Middle frontal gyrus (tissue), 1 donor: ENCODE measurements around the gene MOCS3.

Experiments
- DNase-seq: peaks from one replicate; pipeline ENCODE4 v3.0.0-alpha.2; 2015; ENCODE audit warnings: low spot score; ENCODE audit errors: extremely low spot score

Gene MOCS3

DNA sequence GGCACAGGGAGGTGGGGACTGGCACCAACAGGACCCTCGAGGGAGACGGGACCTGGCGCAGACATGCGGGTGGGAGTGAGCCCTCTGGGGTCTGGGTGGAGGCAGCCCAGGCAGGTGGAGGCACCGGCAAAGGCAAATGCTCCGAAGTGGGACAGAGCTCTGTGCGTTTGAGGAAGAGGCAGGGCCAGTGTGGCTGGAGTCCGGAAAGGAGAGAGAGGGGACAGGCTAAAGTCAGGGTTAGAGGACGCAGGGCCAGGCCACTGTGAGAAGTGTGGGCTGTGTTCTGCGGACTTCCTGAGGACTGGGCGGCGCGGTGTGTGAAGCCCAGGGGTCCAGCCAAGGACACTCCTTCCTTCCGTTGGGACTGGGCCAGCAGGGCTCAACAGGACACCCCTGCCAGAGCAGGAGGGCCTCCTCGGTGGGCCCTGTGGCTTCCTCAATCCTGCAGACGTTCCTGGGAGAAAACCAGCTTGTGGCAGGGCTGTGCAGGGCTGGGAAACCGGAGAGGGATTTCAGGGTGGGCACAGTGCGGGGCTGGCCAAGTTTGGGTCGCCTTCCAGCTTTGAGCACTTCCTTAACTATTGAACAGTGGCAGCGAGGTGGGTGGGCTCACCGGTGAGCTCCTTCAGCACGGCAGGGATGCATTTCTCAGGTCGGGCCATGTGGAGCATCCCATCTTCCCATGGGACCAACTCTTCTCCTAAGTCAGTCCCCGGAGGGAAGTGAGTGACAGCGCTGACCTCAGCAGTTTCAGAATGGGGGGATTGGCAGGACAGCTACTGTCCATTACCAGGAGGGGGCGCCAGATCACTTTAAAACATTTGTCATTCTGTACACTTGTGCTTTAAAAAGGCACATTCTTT, 22.5 kb downstream of the MOCS3 start:
- DNase-seq: no peak

DNA sequence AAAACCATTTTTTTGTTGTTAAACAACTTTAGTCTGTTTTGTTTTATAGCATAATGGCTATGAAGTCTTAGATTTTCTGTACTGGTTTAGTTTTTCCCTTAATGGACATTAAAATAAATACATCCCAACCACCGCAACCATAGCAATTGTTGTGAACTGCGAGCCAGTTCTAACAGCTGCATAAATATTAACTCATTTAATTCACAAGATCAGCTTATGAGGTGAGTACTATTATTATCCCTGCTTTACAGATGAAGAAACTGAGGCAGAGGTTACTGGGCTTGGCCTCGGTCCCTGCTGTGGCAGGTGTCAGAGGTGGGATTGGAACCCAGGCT, 23.1 kb downstream of the MOCS3 start:
- DNase-seq: no peak

GRCh38 chr20:50982363-50982762, 23.7 kb downstream of the MOCS3 start:
- no peak for DNase-seq

- DNase-seq: no peak
Measured at GRCh38 chr20:50983321-50983720, 24.7 kb downstream of the MOCS3 start.

- DNase-seq: peak; percentile 67
Measured at GRCh38 chr20:50987493-50988210, 29.0 kb downstream of the MOCS3 start.

GRCh38 chr20:50991076-50991475, 32.5 kb downstream of the MOCS3 start:
- no peak for DNase-seq

DNA sequence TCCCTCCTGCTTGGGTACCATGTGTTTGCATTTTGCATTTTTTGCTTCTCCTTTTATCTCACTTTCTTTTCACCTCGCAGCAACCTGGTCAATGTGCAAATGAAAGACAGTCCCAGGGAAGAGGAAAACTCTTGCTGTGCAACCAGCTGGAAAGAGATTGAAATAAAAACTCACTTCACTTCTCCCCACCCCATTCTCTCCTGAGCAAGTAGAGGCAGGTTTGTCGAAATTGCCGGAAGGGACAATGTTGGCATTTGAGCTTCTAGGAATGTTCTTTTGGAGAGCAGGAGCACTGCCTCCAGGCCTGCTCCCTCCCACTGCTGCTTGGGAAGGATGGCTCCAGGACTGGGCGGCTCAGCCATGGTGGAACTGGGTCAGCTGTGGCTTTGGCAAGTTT, 33.7 kb downstream of the MOCS3 start:
- DNase-seq: no peak

- DNase-seq: no peak
Measured at GRCh38 chr20:50992733-50993457, 34.3 kb downstream of the MOCS3 start.

GRCh38 chr20:50993876-50994275, 35.3 kb downstream of the MOCS3 start:
- DNase-seq: no peak

DNA sequence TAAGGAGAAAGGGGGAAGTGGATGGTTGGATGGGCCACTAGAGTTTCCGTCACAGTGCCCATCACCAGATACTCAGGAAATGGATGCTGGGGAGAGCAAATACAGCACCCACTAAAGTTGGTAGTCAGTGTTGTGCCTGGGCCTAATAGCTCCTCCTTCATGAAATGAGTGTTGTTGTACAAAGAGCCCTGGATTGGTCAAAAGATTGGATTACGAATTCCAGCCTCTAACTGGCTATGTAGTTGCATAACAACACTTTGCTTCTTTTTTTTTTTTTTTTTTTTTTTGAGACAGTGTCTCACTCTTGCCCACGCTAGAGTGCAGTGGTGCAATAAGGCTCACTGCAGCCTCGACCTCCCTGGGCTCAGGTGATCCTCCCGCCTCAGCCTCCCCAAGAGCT, 36.9 kb downstream of the MOCS3 start:
- no peak for DNase-seq

DNA sequence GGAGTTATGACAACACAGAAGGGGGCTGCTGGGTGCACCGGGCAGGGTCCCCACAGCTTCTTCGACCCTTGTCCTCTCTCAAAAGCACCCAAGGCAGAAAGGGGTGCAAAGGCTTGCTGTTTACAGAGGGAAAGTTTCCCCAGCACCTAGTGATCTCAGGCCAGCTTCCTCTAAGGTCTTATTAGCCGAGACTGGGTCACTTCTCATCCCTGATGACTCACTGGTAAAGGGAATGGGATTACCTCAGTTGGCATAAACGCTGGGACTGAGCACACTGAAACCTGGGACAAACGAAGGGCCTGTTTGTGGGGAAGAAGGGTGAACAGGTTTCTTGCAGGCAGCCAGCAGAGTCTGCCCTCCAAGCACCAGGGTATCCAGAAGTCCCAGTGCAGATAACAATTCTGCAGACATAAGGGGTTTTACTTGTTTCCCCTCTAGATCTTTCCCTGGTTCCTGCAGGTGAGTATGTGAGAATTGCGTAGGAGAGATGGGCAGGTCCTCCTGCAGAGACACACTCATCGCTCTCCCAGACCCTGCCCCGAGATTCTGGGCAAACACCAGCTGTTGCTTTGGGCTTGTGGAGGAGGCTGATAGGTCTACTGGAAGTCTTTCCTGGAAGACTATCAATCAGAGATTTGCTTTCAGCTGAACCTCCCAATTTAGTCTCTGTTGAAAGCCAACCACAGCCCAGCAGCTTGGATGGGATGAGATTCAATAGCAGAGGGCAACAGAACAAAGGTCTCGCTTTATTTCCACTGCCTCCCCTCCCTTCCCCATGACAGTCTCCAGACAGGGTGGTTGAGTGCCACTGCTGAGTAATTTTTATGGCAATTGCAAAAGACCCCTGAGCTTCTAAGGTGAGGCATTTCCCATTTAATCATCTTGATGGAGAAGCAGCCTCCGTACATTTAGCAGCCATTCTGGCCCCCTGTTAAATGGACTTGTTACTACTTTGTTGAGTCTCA, 38.6 kb downstream of the MOCS3 start:
- no peak for DNase-seq

GRCh38 chr20:50999355-50999754, 40.7 kb downstream of the MOCS3 start:
- no peak for DNase-seq

DNA sequence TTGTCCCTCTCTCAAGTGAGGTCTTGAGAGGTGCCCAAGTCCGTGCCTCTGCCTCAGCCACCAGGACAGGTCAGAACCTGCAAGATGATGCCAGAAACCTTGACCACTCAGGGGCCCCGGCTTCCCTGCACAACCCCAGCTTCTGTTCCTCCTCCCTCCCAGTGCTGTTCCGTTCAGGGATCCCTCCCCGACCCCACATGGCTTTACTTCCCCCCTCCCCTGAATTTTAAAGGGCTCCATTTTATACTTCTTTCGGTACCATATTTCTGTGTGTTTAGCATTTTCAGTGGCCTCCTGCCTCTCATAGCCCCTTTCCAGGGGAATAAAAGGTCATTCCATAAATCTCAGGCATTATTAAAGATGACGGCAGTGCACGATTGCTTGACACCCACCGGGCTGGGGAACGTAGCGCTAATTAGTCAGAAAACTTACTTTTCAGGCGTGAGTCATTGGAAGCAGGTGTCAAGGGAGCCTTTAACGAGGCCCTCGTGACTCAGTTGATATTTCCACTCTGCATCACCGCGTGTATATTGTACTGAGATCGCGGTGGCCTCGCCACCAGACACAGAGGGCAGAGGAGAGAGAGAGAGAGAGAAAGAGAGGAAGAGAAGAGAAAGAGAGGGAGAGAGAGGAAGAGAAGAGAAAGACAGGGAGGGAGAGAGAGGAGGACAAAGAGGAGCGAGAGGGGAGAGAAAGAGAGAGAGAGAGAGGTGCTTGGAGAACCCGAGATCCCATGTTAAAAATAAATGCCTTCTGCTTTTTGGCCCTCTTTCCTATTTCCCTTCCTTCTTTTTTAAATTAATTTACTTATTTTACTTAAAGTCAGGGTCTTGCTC, 43.0 kb downstream of the MOCS3 start:
- DNase-seq: no peak

- no peak for DNase-seq
Measured at GRCh38 chr20:51002633-51003032, 44.0 kb downstream of the MOCS3 start.

GRCh38 chr20:51003753-51004152, 45.1 kb downstream of the MOCS3 start:
- DNase-seq: no peak

DNA sequence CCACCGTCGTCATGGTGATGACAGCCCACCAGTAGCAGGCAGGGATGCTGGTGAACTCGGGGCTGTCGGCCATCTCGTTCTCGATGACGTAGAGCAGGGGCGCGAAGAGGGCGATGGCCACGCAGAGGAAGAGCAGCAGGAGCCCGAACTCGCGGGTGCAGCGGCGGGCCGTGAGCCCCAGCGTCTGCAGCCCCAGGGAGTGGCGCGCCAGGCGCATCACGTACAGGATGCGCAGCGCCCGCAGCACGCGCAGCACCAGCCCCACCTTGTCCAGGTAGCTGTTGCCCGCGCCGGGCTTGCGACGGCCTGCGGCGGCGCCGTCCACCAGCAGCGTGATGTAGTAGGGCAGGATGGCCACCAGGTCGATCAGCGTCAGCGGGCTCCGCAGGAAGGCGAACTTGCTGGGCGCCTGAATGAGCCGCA, 45.7 kb downstream of the MOCS3 start:
- DNase-seq: no peak

DNA sequence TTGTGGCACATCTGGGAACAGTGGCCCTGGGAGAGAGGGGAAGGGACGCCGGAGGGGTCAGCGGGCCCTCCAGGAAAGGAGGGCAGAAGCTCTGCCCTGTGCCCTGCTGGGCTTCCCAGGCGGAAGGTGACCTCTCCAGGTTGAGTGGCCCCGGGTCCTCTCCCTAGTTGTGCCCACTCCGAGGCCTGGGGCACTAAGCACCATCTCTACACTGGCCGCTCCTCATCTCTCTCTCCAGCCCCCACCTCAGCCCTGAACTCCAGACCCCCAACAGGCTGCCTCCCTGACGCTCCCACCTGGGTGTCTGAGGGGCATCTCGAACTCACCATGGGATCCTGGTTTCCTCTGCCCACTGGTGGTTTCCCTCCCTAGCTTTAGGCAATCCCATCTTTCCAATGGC, 46.2 kb downstream of the MOCS3 start:
- DNase-seq: no peak

DNA sequence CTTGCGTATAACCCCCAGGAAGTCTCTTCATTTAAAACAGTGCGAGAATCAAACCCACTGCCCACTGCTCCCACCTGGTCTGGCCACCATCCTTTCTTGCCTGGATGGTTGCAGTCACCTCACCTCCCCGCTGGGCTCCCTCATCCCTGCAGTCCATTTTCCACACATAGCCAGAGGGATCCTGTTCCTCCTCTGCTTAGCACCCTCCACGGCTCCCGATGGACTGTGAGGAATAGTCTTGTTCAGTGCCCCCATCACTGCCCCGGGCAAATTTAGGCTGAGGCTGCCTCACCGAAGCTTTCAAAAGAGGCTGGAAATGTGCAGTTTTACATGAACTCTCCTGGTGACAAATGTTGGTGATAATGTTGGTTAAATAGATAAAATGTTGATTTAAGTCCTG, 46.6 kb downstream of the MOCS3 start:
- DNase-seq: no peak

DNA sequence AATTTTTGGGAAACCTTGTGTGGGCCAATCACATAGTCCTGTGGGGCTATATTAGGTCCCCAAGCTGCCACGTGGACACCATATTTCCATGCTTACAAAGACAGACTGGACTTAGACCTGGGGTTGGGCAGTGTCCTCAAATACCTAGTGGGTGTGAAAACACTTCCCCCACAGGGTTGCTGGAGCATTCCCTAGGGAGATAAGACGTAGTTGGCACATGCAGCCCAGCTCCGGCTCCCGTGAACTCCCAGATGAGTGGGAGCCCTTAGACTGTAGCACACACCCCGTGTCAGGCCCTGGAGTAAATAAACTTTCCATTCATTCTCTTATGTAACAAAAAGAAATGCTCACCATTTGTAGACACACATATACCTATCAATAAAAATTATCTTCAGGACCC, 50.1 kb downstream of the MOCS3 start:
- no peak for DNase-seq
